Kasumi-1 (cell line): Measurements from ENCODE around the gene SH2D3C.

Experiments
- DNase-seq, 2 experiments: peaks; one replicate each; lab custom pipeline; 2025; lab: John Stamatoyannopoulos, UW

SH2D3C gene

GRCh38 chr9:127778280-127779135, at the start of gene SH2D3C:
SH2D3C (minus strand) TSS chr9:127778666; CDS start chr9:127778627, 39 bp downstream.
- peak; percentile 48 to 57 for DNase-seq

GRCh38 chr9:127826253-127826913, 47.9 kb upstream of the SH2D3C start:
- DNase-seq = no peak

- no peak for DNase-seq
Measured at GRCh38 chr9:127825319-127826051, 47.0 kb upstream of the SH2D3C start.

GRCh38 chr9:127822108-127822507, 43.6 kb upstream of the SH2D3C start:
- no peak for DNase-seq

- no peak for DNase-seq
Measured at GRCh38 chr9:127818574-127818973, 40.1 kb upstream of the SH2D3C start.

GRCh38 chr9:127817881-127818434, 39.5 kb upstream of the SH2D3C start:
- DNase-seq = no peak

- no peak for DNase-seq
Measured at GRCh38 chr9:127816728-127817127, 38.3 kb upstream of the SH2D3C start.

- DNase-seq = no peak
Measured at GRCh38 chr9:127816362-127816725, 37.9 kb upstream of the SH2D3C start.

- DNase-seq = no peak
Measured at GRCh38 chr9:127815512-127816361, 37.3 kb upstream of the SH2D3C start.

GRCh38 chr9:127814619-127815511, 36.4 kb upstream of the SH2D3C start:
- no peak for DNase-seq

- no peak for DNase-seq
Measured at GRCh38 chr9:127813686-127814226, 35.3 kb upstream of the SH2D3C start.

- DNase-seq = no peak
Measured at GRCh38 chr9:127812936-127813675, 34.6 kb upstream of the SH2D3C start.

- DNase-seq = no peak
Measured at GRCh38 chr9:127812011-127812410, 33.5 kb upstream of the SH2D3C start.

- DNase-seq = no peak
Measured at GRCh38 chr9:127810378-127811187, 32.1 kb upstream of the SH2D3C start.

- no peak for DNase-seq
Measured at GRCh38 chr9:127809540-127810377, 31.3 kb upstream of the SH2D3C start.

GRCh38 chr9:127809002-127809539, 30.6 kb upstream of the SH2D3C start:
- no peak for DNase-seq

- DNase-seq = no peak
Measured at GRCh38 chr9:127808347-127809001, 30.0 kb upstream of the SH2D3C start.
